T follicular helper cell (primary cell): ENCODE results near the gene ID3.
"Not testable (repeated sequence)": the region's sequence is repeated elsewhere in the genome, so short reads cannot be mapped to it uniquely, and the experiment has no call there.

Experiments used
- DNase-seq: peaks from one replicate; pipeline ENCODE4 v3.0.0-alpha.2; 2020; ENCODE audit warnings: low read depth

The ID3 gene

GRCh38 chr1:23589585-23589986 lies 30.3 kb upstream of the ID3 start:
- no peak for DNase-seq

DNA sequence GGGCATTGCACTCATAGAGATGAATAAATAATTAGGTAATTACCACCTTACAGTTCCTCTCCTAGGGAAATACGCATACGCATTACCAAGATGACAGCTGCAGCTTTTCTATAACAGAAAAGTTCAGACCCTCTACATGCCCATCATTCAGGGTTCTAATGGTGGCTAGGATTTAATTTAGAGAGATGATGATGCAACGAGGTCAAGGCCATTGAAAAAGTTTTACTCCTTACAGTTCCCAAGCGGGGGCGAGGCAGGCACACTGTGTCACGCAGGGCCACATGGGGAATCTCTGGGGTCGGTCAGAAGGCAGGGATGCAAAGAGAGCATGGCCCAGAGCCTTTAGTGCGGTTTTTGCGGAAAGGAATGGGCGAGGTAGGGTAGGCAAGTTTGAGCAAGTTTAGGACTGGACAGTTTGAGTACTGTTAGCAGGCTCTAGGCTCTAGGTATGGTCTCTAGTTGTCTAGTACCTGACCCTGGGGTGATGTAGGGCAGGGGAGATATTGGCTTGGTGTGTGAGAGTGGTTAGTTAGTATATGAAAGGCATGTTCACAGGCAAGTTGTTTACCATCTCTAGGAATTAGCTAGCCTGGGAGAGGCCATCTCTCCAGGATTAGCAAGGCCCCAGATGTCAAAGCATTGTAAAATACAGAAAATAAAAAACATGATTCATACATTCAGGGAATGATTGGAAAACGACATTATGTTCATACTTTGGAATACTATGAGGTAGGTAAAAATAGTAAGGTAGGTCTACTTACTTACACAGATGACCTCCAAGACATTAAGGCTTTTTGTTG lies 29.6 kb upstream of the ID3 start:
- DNase-seq, result no peak

DNA sequence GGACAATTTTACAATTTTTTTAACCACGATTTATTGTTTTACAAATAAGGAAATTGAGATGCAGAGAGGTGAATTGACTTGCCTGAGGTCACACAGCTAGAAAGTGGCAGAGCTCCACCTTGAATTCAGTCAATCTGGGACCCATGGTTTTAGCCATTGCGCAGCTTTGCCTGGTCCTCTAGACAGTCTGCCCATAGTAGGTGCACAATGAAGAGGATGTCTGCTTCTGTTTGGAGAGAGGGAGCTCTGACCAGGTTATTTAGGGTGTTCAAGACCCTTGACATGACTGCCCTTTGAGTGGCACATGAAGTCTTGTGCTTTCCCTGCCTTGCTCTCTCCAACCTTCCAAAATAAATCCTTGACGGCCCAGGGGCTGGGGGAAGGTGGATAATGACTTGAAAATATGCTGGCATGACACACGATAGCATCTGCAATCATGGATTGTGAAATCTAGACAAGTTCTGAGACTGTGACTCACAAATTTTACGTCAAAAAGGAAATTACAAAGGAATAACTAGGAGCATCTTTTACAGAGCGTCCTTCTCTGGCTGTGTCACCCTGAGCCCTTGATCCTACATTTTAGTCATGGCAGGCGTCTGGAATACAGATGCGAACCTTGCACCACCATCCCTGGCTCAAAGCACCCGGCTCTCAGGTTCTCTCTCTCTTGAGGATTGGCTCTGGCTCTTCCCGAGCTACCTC lies 26.2 kb upstream of the ID3 start:
- no peak for DNase-seq

DNA sequence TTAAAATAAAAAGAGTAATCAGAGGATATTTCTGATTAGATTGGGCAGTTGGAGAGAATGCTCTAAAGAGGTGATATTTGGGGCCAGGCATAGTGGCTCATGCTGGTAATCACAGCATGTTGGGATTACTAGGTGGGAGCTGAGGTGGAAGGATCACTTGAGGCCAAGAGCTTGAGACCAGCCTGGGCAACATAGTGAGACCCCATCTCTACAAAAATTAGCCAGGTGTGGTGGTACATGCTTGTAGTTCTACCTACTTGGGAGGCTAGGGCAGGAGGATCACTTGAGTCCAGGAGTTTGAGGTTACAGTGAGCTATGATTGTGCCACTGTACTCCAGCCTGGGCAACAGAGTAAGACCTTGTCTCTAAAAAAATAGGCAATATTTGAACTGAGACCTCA lies 24.4 kb upstream of the ID3 start:
- DNase-seq, result not testable (repeated sequence)

DNA sequence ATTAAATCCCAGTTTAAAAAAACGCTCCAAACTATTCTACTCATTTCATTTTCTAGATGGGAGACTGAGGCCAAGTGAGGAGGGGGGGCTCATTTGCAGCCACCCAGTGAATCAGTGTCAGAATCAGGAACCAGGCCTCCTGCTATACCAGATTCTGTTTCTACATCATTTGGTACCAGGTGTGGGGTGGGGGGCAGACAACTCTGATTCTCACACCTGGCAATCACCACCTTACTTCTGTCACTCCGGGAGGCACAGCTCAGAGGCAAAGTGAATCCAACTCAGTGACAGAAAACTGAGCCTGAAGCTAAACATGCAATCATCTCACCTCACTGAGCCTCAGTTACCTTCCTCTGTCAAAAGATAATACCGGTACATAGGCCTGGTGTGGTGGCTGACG lies 23.5 kb upstream of the ID3 start:
- DNase-seq, result no peak

- DNase-seq, result no peak
Observed at GRCh38 chr1:23581219-23581618, 21.9 kb upstream of the ID3 start.

GRCh38 chr1:23578997-23579363 lies 19.7 kb upstream of the ID3 start:
- no peak for DNase-seq

DNA sequence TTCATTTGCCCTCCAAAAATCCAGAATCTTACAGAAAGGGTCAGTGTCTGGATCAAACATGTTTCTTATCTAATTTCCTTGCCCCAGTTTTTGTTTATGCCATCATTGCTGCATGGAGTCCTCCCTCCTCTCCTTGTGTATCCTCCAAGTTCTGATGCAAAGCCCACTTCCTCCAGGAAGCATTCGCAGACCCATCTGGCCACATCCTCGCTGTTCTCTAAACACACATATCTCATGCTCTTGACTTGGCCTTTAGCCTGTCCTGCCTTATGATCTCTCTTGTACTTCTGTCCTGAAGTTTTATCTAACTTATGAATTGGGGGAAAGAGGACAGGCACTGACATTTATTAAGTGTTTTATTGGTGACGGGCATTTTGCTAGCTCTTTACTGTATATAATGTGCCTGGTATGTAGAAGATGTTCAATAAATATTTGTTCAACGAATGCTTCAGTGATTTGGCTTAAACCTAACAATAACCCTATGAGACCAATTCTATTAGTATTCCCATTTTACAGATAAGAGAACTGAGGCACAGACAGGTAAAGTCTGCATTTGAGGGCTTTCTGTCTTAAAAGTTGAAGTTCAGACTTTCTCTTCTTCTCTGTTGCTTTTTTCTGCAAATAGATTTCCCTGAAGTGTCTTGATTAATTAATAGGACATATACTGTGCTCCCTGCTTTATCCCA lies 19.2 kb upstream of the ID3 start:
- DNase-seq, result no peak

DNA sequence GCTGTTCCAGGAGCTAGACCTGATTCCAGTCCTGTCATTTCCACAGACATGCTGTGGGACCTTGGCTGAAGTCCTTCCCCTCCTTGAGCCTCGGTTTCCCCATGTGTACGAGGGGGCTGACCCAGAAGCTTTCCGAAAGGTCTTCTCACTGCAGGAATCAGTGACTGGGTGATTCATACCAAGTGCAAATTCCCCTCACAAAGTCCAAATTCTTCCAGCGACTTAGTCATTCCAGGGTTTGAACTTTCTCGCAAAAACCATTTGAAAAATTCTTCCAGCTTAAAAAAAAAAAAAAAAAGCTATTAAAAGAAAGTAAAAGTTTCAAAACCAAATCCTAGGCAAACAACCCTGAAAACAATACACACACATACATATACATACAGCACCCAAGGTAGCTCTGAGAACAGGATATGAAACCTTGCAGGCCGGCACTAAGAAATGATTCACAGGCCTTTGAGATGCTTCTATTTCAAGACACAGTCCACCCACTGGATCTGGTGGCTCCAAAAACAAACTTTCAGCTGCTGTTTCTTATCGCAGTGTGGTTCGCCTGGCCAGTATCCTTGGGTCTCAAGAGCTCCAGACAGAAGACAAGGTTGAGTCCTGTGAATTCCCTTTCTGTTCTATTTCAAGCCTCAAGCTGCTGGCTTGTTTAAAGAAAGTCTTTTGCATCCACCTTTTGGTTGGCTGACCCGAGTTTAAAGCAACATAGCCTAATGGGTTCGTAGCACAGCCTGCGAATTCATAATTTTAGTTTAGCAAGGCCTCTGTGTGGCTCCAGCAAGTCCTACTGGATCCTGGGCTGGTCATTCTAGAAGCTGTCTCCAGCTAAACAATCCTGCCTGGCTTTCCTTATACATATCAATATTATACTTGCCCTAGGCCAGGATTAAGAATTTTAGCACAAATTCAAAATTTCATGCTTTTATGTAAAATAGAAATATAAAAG lies 18.0 kb upstream of the ID3 start:
- DNase-seq, result no peak

DNA sequence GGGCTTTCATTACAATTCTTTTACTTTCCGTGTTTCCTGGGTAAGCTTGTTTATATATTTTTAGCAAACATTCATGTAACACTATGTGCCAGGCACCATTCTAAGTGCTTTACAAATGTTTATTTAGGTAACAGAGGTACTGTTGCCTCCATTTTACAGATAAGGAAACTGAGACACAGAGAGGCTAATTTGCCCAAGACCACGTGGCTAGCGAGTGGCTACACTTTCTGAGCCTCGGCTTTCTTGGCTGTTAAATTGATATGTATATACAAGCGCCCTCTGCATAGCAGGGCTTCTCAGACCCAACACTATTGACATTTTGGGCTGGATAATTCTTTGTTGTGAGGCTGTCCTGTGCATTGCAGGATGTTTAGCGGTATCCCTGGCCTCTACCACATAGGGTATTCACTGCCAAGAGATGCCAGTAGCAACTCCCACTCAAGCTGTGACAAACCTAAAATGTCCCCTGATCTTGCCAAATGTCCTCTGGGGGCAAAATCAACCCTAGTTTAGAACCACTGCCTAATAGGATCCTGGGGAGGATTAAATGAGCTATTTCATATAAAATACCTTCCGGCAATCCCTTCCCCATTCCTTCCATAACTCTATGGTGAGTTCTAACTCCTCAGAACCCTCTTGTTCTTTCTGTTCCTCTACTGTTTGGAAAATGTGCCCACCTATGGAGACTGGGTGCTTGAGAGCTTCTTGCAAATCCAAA lies 17.2 kb upstream of the ID3 start:
- DNase-seq, result no peak

GRCh38 chr1:23575226-23575810 lies 16.0 kb upstream of the ID3 start:
- no peak for DNase-seq

DNA sequence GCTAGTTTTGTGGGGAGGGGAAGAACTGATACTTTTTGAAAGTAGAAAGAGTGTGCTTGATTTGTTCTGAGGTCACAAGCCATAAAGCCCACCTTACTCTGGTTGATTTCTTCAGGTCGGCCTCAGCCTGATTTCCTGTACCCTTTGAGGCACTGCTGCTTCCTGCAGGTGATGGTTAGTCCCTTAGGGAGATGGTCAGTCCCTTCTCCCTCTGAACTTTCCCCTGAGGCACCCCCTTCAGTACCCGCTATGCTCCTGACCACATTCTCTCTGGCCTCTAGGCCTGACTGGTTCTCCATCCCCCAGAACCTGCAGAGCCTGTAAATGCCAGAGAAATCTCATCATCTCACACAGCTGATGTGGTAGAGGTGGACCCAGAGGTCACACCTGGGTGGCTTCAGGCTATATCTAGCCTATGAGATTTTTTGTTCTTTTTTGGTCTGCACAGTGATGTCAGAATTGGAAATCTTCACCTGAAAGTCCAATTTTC lies 15.0 kb upstream of the ID3 start:
- no peak for DNase-seq

DNA sequence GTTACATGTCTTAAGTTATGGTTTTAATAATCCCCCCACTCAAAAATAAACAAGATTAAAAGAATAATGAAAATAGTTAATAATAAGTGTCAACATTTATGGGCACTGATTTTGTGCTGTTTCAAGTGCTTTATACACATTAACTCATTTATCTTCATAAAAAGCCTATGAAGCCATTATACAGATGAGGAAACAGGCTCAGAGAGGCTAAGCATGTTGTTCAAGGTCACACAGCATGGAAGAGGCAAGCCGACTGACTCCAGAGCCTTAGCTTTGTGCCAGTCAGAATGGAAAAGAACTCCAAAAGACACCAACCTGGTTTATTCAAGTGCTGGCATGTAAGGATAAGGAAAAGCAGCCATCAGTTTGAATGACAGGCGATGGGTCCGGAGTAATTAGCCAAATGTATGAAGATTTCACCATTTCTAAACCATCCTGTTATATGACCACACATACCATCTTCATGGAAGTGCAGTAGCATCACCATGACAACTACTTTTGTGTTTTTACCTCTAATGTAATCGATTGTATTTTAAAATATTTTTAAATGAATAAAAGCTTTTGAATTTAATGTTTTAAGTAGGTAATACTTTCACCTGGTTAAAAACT lies 14.4 kb upstream of the ID3 start:
- DNase-seq, result no peak

DNA sequence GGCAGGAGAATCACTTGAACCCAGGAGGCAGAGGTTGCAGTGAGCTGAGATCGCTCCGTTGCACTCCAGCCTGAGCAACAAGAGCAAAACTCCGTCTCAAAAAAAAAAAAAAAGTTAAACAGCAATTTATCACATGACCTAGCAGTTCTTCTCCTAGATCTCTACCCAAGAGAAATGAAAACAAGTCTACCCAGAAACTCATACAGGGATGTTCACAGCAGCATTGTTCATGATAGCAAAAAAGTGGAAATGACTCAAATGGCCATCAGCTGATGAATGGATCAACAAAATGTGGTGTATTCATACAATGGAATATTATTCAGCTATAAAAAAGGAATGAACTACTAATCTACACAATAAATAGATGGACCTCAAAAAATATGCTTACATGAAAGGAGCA lies 12.2 kb upstream of the ID3 start:
- no peak for DNase-seq

- no peak for DNase-seq
Observed at GRCh38 chr1:23570001-23570691, 10.8 kb upstream of the ID3 start.

GRCh38 chr1:23568608-23569383 lies 9.5 kb upstream of the ID3 start:
- DNase-seq, result no peak

GRCh38 chr1:23567996-23568607 lies 8.8 kb upstream of the ID3 start:
- no peak for DNase-seq

DNA sequence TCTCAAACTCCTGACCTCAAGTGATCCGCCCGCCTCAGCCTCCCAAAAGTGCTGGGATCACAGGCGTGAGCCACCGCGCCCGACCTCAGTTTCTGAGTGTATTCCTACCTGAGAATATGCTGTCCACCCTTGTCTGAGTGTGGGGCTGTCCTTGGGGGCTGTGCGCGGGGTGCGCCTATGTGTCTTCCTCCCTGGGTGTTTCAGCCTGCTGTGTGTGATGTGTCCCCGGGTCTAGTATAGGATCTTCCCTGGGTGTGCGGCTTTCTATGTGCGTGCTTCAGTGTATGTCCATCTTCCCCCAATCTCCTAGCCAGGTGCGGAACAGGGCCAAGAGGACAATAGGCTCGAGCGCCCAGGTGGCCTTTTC lies 8.3 kb upstream of the ID3 start:
- DNase-seq, result no peak

DNA sequence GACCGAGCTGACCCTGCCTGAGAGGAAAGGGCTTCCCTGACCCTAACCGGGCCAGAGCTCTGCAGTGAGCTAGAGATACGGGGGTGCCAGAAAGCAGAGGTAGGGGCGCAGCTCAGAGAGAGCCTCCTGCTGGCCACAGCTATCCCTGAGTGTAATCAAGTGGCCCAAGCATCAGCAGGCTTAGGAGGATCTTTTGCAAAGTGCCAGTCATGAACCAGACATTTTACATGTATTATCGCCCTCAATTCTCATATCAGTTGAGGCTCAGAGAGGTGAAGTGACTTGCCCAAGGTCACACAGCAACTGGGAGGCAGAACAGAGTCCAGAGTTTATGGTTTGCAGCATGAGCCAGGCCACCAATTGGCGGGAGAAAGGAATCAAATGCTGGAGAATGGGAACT lies 7.0 kb upstream of the ID3 start:
- no peak for DNase-seq
